GM12874 (cell line): ENCODE data around the gene PROC.

ENCODE experiments used
- CTCF ChIP-seq: IDR thresholded peaks from 2 replicates; pipeline ENCODE4 v1.5.1; 2011; ENCODE audit warnings: low read depth, mild to moderate bottlenecking, control low read depth, low read length, moderate library complexity; ENCODE audit not compliant: insufficient read depth

The PROC gene

GRCh38 chr2:127419448-127420038 lies 1.3 kb downstream of the PROC start:
- TF ChIP-seq CTCF = no peak

- TF ChIP-seq CTCF = no peak
Measured at GRCh38 chr2:127420039-127420864, 2.0 kb downstream of the PROC start.

- TF ChIP-seq CTCF = no peak
Measured at GRCh38 chr2:127421116-127421800, 3.0 kb downstream of the PROC start.

- no peak for TF ChIP-seq CTCF
Measured at GRCh38 chr2:127421871-127422558, 3.8 kb downstream of the PROC start.

- TF ChIP-seq CTCF = no peak
Measured at GRCh38 chr2:127422559-127423477, 4.6 kb downstream of the PROC start.

- no peak for TF ChIP-seq CTCF
Measured at GRCh38 chr2:127423478-127423843, 5.2 kb downstream of the PROC start.

- no peak for TF ChIP-seq CTCF
Measured at GRCh38 chr2:127423880-127424279, 5.7 kb downstream of the PROC start.
